Lower leg skin (tissue), 4 donors: ENCODE measurements around the gene CHRND. TPM values are rescaled to one million over a fixed set of nuclear protein-coding genes. Genes with fewer than 3 reads are reported as not detected.

Experiments used
- DNase-seq, 2 donors: peaks; one replicate each; pipeline ENCODE4 v3.0.0-alpha.2; 2019; ENCODE audit warnings: low spot score in 2 of 2
- H3K4me3 ChIP-seq: fragments of 200-600 bp; sonication (generic); 2 replicates; pipeline ENCODE4 v1.5.1; 2017; ENCODE audit warnings: mild to moderate bottlenecking, low read depth; ENCODE audit not compliant: poor library complexity, severe bottlenecking
- POLR2A ChIP-seq, 2 donors: fragments of 450-650 bp; IDR thresholded peaks; one replicate each; pipeline ENCODE4 v1.6.1; 2016 to 2017; ENCODE audit warnings: antibody characterized with exemption in 2 of 2, mild to moderate bottlenecking in 1 of 2, moderate library complexity in 1 of 2
- WGBS, 2 donors: methylation state at CpG; one replicate each; pipeline ENCODE4 v1.1.5; 2018; 5-methylcytosine and 5-hydroxymethylcytosine counted together
- intact Hi-C: fragments of 100-400 bp; cut with DNase I; formaldehyde crosslinking; loops from one replicate; pipeline ENCODE4 v1.15.0; 2023; ENCODE audit warnings: low total_unique reads
- total RNA-seq, 4 donors: library from RNA; depleted of rRNA; stranded (reverse); fragments of >200 nt; gene quantifications; one replicate each; pipeline ENCODE4 v1.1.0, GENCODE V29; 2016
- TF ChIP-seq, protein P1 (sequence below), 3 donors: fragments of 450-650 bp; IDR thresholded peaks; one replicate each; pipeline ENCODE4 v1.5.1; 2016; ENCODE audit warnings: antibody characterized with exemption in 3 of 3, mild to moderate bottlenecking in 3 of 3, moderate library complexity in 2 of 3

The CHRND gene
- total RNA-seq, 4 donors from 2014 or later = not detected

- no peak for DNase-seq
- 17 to 23% methylated on average over 13 to 17 of the region's 21 CpGs for WGBS, 2 donors
- H3K4me3 ChIP-seq = no peak overlapping the region
- TF ChIP-seq, protein P1, sequence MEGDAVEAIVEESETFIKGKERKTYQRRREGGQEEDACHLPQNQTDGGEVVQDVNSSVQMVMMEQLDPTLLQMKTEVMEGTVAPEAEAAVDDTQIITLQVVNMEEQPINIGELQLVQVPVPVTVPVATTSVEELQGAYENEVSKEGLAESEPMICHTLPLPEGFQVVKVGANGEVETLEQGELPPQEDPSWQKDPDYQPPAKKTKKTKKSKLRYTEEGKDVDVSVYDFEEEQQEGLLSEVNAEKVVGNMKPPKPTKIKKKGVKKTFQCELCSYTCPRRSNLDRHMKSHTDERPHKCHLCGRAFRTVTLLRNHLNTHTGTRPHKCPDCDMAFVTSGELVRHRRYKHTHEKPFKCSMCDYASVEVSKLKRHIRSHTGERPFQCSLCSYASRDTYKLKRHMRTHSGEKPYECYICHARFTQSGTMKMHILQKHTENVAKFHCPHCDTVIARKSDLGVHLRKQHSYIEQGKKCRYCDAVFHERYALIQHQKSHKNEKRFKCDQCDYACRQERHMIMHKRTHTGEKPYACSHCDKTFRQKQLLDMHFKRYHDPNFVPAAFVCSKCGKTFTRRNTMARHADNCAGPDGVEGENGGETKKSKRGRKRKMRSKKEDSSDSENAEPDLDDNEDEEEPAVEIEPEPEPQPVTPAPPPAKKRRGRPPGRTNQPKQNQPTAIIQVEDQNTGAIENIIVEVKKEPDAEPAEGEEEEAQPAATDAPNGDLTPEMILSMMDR (IDR thresholded peaks at IDR 0.05) = no peak
- no peak for TF ChIP-seq POLR2A (IDR thresholded peaks at IDR 0.05)
- intact Hi-C loops = no loop called here
Observed at GRCh38 chr2:232502511-232502910, 23.4 kb upstream of the CHRND start.

- DNase-seq = no peak
- intact Hi-C loops = no loop called here
- no peak overlapping the region for H3K4me3 ChIP-seq
- TF ChIP-seq, protein P1 (IDR thresholded peaks at IDR 0.05) = no peak
- TF ChIP-seq POLR2A (IDR thresholded peaks at IDR 0.05) = no peak
- WGBS, 2 donors = 0 to 5% methylated on average over 21 to 27 of the region's 75 CpGs
Observed at GRCh38 chr2:232502911-232503808, 22.8 kb upstream of the CHRND start.

DNA sequence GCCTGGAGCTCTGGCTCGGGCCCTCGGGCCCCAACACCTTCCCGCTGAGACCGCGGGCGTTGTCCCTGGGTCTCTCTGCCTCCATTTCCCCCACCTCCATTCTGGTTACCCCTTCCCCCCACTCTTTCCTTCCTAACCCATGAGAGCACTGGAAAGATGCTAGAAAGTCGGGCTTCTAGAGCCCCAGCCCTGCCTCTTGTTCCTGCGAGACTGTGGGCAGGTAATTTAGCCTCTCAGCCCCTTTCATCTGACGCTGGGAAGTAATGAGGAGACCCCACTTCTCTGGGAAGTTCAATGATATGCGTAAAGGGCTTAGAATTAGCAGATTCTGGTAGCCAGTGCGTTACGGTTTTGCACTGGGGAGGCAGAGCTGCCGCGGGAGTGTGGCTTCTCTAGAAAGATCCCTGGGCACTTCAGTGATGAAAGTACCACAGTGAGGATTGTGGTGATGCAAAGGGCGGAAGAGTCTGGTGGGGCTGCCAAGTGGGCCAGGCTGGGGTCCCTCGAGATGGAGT is 22.1 kb upstream of the CHRND start:
- TF ChIP-seq, protein P1 (IDR thresholded peaks at IDR 0.05) = no peak
- TF ChIP-seq POLR2A (IDR thresholded peaks at IDR 0.05) = no peak
- H3K4me3 ChIP-seq = no peak overlapping the region
- no peak for DNase-seq
- intact Hi-C loops = no loop called here
- WGBS, 2 donors = 18 to 33% methylated on average over 16 of the region's 16 CpGs

DNA sequence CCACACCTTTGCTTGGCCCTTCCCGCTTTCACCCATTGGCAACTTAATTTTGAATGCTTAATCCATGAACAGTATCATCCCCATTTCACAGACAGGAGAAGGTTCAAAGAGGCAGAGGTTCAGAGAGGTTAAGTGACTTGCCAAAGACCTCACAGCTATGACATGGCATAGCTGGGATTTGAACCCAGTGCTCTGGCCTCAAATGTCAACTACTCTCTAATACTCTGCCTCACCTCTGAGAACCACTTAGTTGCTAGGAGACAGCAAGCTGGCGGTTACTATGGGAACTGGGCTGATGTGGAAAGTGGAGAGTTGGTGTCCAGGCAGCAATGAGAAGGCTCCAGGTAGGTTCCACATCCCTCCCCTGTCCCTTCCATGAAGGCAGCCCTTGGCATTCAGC is 21.5 kb upstream of the CHRND start:
- TF ChIP-seq, protein P1 (IDR thresholded peaks at IDR 0.05) = no peak
- no peak for TF ChIP-seq POLR2A (IDR thresholded peaks at IDR 0.05)
- 92 to 98% methylated on average over 2 of the region's 2 CpGs for WGBS, 2 donors
- intact Hi-C loops = no loop called here
- H3K4me3 ChIP-seq = no peak overlapping the region
- DNase-seq = no peak

DNA sequence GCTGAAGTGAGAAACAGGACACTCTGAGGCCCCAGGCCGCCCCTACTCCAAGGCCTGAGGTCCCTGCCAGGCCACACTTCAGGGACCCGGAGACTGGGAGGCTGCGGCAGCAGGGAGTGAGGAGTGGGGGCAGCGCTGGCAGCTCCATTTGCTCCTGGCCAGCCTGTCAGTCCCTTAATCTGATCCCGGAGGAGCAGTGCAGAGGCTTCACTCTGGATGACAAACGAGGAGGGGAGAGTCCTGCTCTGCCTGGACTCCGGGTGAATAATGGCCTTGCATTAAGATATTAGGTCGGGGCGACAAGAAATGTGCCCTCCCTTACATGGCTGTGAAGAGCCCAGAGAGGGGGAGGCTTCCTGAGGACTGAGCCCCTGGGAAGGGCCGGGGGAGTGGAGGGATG is 20.1 kb upstream of the CHRND start:
- WGBS, 2 donors = 64 to 67% methylated on average over 10 of the region's 10 CpGs
- intact Hi-C loops = no loop called here
- no peak overlapping the region for H3K4me3 ChIP-seq
- DNase-seq = no peak
- no peak for TF ChIP-seq POLR2A (IDR thresholded peaks at IDR 0.05)
- TF ChIP-seq, protein P1 (IDR thresholded peaks at IDR 0.05) = no peak
